Chondrocyte (in vitro differentiated cells): ENCODE measurements around the gene PTGIS. TPM values are rescaled to one million over a fixed set of nuclear protein-coding genes. Genes with fewer than 3 reads are reported as not detected.

Experiments
- DNase-seq: peaks from one replicate; pipeline ENCODE4 v3.0.0; 2021; ENCODE audit warnings: mixed read lengths, low spot score
- H3K27ac Mint-ChIP-seq: one replicate; pipeline ENCODE4 v1.8.0; 2021; ENCODE audit warnings: mild to moderate bottlenecking, moderate library complexity, mixed read lengths; ENCODE audit not compliant: unreplicated experiment
- H3K27me3 Mint-ChIP-seq: 2 replicates; pipeline ENCODE4 v1.8.0; 2021; ENCODE audit warnings: low read depth, mixed read lengths
- H3K36me3 Mint-ChIP-seq: 2 replicates; pipeline ENCODE4 v1.8.0; 2021; ENCODE audit warnings: low read depth, mixed read lengths
- H3K4me1 Mint-ChIP-seq: 2 replicates; pipeline ENCODE4 v1.8.0; 2021; ENCODE audit warnings: low read depth, mild to moderate bottlenecking, mixed read lengths
- H3K4me3 Mint-ChIP-seq: one replicate; pipeline ENCODE4 v1.8.0; 2021; ENCODE audit warnings: mild to moderate bottlenecking, moderate library complexity, mixed read lengths; ENCODE audit not compliant: unreplicated experiment
- H3K9me3 Mint-ChIP-seq: 2 replicates; pipeline ENCODE4 v1.8.0; 2021; ENCODE audit warnings: low read depth, mixed read lengths
- CTCF ChIP-seq: fragments of 200-600 bp; sonication (generic); IDR thresholded peaks from 2 replicates; pipeline ENCODE4 v1.5.0; 2021; ENCODE audit warnings: antibody characterized with exemption, mild to moderate bottlenecking, moderate library complexity
- total RNA-seq: library from RNA; stranded (reverse); gene quantifications from 3 replicates; pipeline ENCODE4 v1.2.1, GENCODE V29; 2021

Gene PTGIS
- total RNA-seq, 1 donor from 2014 or later: 91.5 TPM

GRCh38 chr20:49590163-49591017 is 22.5 kb upstream of the PTGIS start:
- no peak for TF ChIP-seq CTCF
- Mint-ChIP-seq H3K9me3 (no peaks in the 10 kb centered on the region), H3K4me3 (no peak overlapping the region), H3K27ac (peak overlapping the region; percentile 70), H3K4me1 (peaks cover 88% of the 10 kb centered on the region), H3K36me3 (no peaks in the 10 kb centered on the region), H3K27me3 (no peaks in the 10 kb centered on the region)
- DNase-seq: no peak

- Mint-ChIP-seq H3K4me1 (peaks cover 88% of the 10 kb centered on the region), H3K27me3 (no peaks in the 10 kb centered on the region)
- no peak for DNase-seq
Measured at GRCh38 chr20:49589747-49590146, 21.8 kb upstream of the PTGIS start.

DNA sequence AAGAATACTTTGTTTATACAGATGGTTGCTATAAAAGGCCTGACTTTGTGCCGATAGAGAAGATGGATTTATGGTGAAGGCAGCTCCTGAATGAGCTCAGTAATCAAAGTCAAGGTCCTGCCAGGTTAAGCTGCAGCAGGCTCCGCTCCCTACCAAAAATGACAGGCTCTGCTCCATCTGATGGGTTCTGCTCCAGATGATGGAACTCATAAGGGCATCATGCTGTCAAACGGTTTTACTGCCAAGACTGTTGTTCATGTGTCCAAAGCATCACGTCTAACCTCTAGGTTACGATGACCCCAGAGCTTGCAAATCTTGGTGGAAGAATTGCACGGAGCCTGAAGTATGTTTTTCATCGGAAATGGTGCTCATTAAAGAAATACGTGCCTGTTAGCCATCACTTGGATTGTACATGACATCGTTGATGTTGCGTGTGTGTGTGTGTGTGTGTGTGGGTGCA is 19.2 kb upstream of the PTGIS start:
- H3K4me1 Mint-ChIP-seq: peaks cover 86% of the 10 kb centered on the region
- H3K27ac Mint-ChIP-seq: peak overlapping the region; percentile 80
- no peak overlapping the region for H3K4me3 Mint-ChIP-seq
- DNase-seq: no peak
- no peaks in the 10 kb centered on the region for H3K36me3 Mint-ChIP-seq
- no peak for TF ChIP-seq CTCF
- peaks cover 6% of the 10 kb centered on the region for H3K9me3 Mint-ChIP-seq
- H3K27me3 Mint-ChIP-seq: no peaks in the 10 kb centered on the region

More at GRCh38 chr20:49589747-49590146, 21.8 kb upstream of the PTGIS start:
- no peaks in the 10 kb centered on the region for H3K36me3 Mint-ChIP-seq
- no peak for TF ChIP-seq CTCF
- peak overlapping the region; percentile 70 for H3K27ac Mint-ChIP-seq
- no peak overlapping the region for H3K4me3 Mint-ChIP-seq
- H3K9me3 Mint-ChIP-seq: no peaks in the 10 kb centered on the region

DNA sequence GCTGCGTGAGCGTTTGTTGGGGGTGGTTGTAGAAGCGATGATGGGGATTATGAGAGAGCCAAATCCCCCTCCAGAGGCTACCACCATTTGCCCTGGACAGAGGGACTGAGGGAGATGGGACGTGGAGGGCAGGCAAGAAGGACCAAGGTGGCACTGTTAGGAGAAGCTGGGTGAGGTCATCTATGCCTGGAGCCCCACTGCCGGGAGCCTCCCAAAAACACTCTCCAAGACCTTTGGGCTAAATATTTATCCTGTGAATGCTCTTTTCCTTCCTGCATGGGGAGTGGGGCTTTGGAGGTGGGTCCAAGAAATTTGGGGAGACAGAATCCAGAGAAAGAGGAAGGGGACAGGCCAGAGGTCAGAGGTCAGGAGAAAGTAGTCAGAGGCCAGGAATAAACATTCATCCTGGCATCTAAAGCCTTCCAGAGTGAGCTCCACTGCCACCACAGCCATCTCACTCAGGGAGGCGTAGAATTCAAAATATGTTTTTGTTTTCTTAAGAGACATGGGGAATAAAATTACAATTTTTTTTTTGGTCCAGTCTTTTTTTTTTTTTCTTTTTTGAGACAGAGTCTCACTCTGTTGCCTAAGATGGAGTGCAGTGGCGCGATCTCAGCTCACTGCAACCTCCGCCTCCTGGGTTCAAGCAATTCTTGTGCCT is 17.8 kb upstream of the PTGIS start:
- peak overlapping the region; percentile 92 for H3K27ac Mint-ChIP-seq
- peaks cover 86% of the 10 kb centered on the region for H3K4me1 Mint-ChIP-seq
- no peak for DNase-seq
- TF ChIP-seq CTCF: no peak
- H3K36me3 Mint-ChIP-seq: no peaks in the 10 kb centered on the region
- H3K9me3 Mint-ChIP-seq: peaks cover 6% of the 10 kb centered on the region
- H3K4me3 Mint-ChIP-seq: no peak overlapping the region
- H3K27me3 Mint-ChIP-seq: no peaks in the 10 kb centered on the region
